Measurements from ENCODE around the gene MSANTD3. TPM values are rescaled to one million over a fixed set of nuclear protein-coding genes. Genes with fewer than 3 reads are reported as not detected.
"Not testable (repeated sequence)": the region's sequence is repeated elsewhere in the genome, so short reads cannot be mapped to it uniquely, and the experiment has no call there.

MSANTD3 gene
- total RNA-seq, 1 donor from 2014 or later = 20.2 TPM

GRCh38 chr9:100409176-100409556 is 17.8 kb upstream of the MSANTD3 start:
- H3K4me1 ChIP-seq = peaks cover 9% of the 10 kb centered on the region
- no peak for ATAC-seq

GRCh38 chr9:100411472-100412283 is 15.3 kb upstream of the MSANTD3 start:
- Histone ChIP-seq H3K27ac (peak overlapping the region; percentile 27), H3K27me3 (ENCODE audit: low read depth) (peaks cover 8% of the 10 kb centered on the region), H3K36me3 (no peaks in the 10 kb centered on the region), H3K9me3 (no peaks in the 10 kb centered on the region), H3K4me1 (peaks cover 9% of the 10 kb centered on the region), H3K4me3 (peak overlapping the region; percentile 61)
- DNase-seq = peak; percentile 94
- intact Hi-C loops (cut with DNase I) = no loop called here
- TF ChIP-seq CTCF (IDR thresholded peaks at IDR 0.05) = no peak
- peak; percentile 99 to 100 for ATAC-seq

More at GRCh38 chr9:100409176-100409556, 17.8 kb upstream of the MSANTD3 start:
- no peak for DNase-seq
- H3K36me3 ChIP-seq = no peaks in the 10 kb centered on the region
- intact Hi-C loops (cut with DNase I) = no loop called here
- no peak overlapping the region for H3K4me3 ChIP-seq
- H3K27ac ChIP-seq = no peak overlapping the region
- no peaks in the 10 kb centered on the region for H3K9me3 ChIP-seq
- no peak for TF ChIP-seq CTCF (IDR thresholded peaks at IDR 0.05)
- H3K27me3 ChIP-seq (ENCODE audit: low read depth) = no peaks in the 10 kb centered on the region

- Histone ChIP-seq H3K4me1 (peaks cover 9% of the 10 kb centered on the region), H3K36me3 (no peaks in the 10 kb centered on the region), H3K27ac (no peak overlapping the region), H3K27me3 (ENCODE audit: low read depth) (peaks cover 8% of the 10 kb centered on the region), H3K9me3 (no peaks in the 10 kb centered on the region), H3K4me3 (no peak overlapping the region)
- intact Hi-C loops (cut with DNase I) = no loop called here
- ATAC-seq = no peak
- no peak for DNase-seq
- TF ChIP-seq CTCF (IDR thresholded peaks at IDR 0.05) = no peak
Measured at GRCh38 chr9:100413839-100414420, 13.0 kb upstream of the MSANTD3 start.

- H3K27me3 ChIP-seq (ENCODE audit: low read depth) = peaks cover 8% of the 10 kb centered on the region
- DNase-seq (no peak), ATAC-seq (no peak)
- H3K27ac ChIP-seq = no peak overlapping the region
- H3K36me3 ChIP-seq = no peaks in the 10 kb centered on the region
- no peaks in the 10 kb centered on the region for H3K4me1 ChIP-seq
- intact Hi-C loops (cut with DNase I) = no loop called here
- H3K4me3 ChIP-seq = no peak overlapping the region
- TF ChIP-seq CTCF (IDR thresholded peaks at IDR 0.05) = no peak
- H3K9me3 ChIP-seq = no peaks in the 10 kb centered on the region
Measured at GRCh38 chr9:100417815-100418214, 9.1 kb upstream of the MSANTD3 start.

- no peak for TF ChIP-seq CTCF (IDR thresholded peaks at IDR 0.05)
- H3K4me1 ChIP-seq = no peaks in the 10 kb centered on the region
- H3K27ac ChIP-seq = no peak overlapping the region
- DNase-seq = no peak
- H3K27me3 ChIP-seq (ENCODE audit: low read depth) = peaks cover 8% of the 10 kb centered on the region
- intact Hi-C loops (cut with DNase I) = no loop called here
- H3K4me3 ChIP-seq = no peak overlapping the region
- no peaks in the 10 kb centered on the region for H3K36me3 ChIP-seq
- no peak for ATAC-seq
- no peaks in the 10 kb centered on the region for H3K9me3 ChIP-seq
Measured at GRCh38 chr9:100419166-100419565, 7.8 kb upstream of the MSANTD3 start.

GRCh38 chr9:100421116-100421515 is 5.8 kb upstream of the MSANTD3 start:
- H3K9me3 ChIP-seq; ATAC-seq; intact Hi-C loops (cut with DNase I): not testable (repeated sequence)

More at GRCh38 chr9:100421116-100421515, 5.8 kb upstream of the MSANTD3 start:
- DNase-seq; H3K27me3 ChIP-seq (ENCODE audit: low read depth); H3K4me3 ChIP-seq; H3K27ac ChIP-seq; H3K36me3 ChIP-seq; H3K4me1 ChIP-seq: not testable (repeated sequence)
